ENCODE measurements around the gene NPAS3.

DNA sequence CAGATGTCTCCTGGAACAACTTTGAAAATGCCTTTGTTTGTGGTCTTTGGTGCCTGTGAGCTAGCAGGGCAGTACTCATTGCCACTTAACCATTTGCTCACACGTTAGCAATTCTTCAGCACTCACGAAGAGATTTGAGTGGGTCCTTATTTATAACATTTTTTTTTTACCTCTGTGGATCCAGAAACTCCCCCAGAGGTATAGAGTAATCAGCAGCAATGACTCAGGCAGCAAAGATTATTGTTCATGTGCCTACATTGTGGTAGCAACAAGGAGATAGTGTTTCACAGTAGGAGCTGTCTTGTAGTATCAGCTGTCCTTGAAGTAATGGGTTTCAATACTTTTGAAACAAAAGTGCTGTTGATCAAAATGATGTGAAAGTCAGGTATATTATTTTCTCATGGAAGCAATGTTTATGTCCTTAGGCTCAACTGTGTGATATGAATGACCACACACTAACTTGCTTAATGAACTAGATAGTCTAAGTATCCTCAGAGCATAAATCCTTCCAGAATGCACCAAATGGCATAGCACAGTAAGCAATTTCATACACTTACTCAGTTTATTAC, 708.1 kb downstream of the NPAS3 start:
- TF ChIP-seq, protein P1, sequence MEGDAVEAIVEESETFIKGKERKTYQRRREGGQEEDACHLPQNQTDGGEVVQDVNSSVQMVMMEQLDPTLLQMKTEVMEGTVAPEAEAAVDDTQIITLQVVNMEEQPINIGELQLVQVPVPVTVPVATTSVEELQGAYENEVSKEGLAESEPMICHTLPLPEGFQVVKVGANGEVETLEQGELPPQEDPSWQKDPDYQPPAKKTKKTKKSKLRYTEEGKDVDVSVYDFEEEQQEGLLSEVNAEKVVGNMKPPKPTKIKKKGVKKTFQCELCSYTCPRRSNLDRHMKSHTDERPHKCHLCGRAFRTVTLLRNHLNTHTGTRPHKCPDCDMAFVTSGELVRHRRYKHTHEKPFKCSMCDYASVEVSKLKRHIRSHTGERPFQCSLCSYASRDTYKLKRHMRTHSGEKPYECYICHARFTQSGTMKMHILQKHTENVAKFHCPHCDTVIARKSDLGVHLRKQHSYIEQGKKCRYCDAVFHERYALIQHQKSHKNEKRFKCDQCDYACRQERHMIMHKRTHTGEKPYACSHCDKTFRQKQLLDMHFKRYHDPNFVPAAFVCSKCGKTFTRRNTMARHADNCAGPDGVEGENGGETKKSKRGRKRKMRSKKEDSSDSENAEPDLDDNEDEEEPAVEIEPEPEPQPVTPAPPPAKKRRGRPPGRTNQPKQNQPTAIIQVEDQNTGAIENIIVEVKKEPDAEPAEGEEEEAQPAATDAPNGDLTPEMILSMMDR (IDR thresholded peaks at IDR 0.05; ENCODE audit: low read depth, low read length): no peak
- TF ChIP-seq EZH2phosphoT487 (IDR thresholded peaks at IDR 0.05; ENCODE audit: low read depth): no peak

Measured in OCI-LY3 (cell line).